ENCODE results near the gene FOXL3.
"Not testable (repeated sequence)": the region's sequence is repeated elsewhere in the genome, so short reads cannot be mapped to it uniquely, and the experiment has no call there.

The FOXL3 gene

DNA sequence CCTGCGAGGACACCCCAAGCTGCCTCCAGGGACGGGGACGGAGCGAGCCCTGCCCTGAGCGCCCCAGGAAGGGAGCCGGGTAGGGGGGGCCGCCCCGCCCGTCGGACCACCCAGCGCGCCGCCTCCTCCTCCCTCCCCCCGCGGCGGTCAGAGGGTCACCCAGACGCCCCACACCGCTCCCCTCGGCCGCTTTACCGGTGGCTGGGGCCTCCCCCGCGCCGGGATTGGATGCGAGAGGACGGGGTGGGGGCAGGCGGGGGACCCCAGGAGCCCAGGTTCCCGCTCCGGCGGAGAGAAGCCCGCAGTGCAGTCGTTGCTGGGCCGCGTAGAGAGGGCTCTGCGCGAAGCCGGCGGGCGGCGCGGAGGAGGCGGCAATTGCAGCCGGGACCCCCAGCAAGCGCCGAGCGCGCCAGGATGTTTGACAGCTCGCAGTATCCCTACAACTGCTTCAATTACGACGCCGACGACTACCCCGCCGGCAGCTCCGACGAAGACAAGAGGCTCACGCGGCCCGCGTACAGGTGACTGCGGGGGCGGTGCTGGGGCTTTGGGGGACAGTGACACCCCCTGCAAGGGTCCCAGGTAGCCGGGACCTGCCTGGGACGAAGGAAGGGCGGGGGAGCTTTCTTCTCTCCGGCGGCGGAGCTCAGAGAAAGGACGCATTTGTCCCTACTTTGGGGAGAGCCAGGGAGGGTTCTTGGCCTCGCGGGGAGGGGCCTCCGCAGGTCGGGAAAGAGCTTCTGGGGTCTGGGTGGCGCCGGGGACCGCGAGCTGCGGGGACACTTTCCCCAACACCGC, at the start of gene FOXL3:
Gene FOXL3, plus strand, starts transcription at position 415 of the 798 bp plus-strand sequence. Its CDS starts 0 bp downstream, at position 415.
- DNase-seq (ENCODE audit: low read depth): no peak

DNA sequence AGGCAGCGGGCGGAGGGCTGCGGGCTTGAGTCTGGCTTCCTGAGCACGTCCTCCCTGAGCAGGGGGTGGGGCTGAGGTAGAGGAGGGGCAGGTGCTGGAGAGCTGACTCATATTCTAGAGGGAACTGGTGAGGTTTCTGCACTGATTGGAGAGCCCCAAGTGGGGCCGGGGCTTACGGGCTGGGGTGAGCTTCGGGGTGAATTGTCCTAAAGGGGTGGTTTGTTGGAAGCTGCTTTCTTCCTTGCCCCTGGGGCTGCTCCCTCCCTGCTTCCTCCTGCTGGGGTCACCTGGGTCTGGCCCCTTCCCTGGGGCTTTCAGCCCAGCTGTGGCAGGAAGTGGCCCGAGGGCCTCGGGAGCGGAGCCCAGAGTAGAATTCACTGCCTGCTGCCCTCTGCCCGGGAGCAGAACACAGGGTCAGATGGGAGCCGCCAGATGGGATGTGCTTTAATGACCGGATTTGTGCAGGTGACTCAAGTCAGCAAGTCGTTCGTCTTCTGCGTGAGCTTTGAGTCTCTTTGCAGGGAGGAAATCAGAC, 49.0 kb upstream of the FOXL3 start:
- no peak for DNase-seq (ENCODE audit: low read depth)

DNA sequence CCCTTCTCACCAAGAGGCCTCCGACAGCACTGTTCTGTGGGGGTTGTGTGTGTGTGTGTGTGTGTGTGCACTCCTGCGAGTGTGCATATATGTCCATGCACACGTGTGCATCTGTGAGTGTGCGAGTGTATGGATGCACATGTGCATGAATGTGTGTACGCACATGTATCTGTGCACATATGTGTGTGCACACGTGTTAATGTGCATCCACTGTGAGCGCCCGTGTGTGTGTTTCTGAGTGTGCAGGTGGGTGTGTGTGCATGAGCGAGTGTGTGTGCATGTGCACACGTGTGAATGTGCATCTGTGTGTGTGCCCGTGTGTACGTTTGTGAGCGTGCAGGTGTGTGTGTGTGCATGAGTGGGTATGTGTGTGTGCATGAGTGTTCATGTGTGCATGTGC, 48.5 kb upstream of the FOXL3 start:
- DNase-seq (ENCODE audit: low read depth): no peak

DNA sequence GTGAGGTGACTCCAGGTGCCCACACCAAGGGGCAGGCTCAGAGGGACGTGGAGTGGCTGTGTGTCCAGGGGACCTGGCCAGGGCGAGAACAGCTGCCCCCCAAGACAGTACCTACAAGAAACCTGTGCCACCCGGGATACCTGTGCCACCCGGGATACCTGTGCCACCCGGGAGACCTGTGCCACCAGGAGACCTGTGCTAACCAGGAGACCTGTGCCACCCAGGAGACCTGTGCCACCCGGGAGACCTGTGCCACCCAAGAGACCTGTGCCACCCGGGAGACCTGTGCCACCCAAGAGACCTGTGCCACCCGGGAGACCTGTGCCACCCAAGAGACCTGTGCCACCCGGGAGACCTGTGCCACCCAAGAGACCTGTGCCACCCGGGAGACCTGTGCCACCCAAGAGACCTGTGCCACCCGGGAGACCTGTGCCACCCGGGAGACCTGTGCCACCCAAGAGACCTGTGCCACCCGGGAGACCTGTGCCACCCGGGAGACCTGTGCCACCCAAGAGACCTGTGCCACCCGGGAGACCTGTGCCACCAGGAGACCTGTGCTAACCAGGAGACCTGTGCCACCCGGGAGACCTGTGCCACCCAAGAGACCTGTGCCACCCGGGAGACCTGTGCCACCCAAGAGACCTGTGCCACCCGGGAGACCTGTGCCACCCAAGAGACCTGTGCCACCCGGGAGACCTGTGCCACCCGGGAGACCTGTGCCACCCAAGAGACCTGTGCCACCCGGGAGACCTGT, 47.0 kb upstream of the FOXL3 start:
- DNase-seq (ENCODE audit: low read depth): not testable (repeated sequence)

DNA sequence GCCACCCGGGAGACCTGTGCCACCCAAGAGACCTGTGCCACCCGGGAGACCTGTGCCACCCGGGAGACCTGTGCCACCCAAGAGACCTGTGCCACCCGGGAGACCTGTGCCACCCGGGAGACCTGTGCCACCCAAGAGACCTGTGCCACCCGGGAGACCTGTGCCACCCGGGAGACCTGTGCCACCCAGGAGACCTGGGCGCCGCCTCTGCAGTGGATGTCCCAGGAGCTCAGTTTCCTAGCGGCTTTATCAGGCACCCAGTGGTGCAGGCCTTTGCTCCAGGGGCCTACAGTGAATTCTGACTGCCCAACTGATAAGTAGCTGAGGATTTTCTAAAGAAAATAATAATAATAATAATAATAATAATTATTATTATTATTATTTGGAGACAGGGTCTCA, 46.4 kb upstream of the FOXL3 start:
- not testable (repeated sequence) for DNase-seq (ENCODE audit: low read depth)

DNA sequence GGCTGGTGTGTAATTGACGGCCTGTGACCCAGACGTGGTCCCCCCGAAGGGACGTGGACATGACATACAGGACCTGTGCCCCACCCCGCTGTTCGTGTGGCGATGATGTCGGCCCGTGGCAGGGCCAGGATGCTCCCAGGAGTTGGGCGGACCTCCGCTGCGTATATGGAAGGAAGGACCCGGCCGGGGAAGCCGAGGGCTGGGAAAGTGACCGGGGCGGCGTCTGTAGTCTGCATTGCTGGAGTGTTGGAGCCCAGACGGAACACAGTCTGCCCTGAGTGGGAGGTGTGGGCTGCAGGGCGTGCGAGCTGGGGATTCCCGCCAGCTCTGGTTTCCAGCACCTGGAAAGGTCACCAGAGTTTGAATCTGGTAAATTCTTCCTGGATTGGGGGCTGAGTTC, 45.0 kb upstream of the FOXL3 start:
- no peak for DNase-seq (ENCODE audit: low read depth)

DNA sequence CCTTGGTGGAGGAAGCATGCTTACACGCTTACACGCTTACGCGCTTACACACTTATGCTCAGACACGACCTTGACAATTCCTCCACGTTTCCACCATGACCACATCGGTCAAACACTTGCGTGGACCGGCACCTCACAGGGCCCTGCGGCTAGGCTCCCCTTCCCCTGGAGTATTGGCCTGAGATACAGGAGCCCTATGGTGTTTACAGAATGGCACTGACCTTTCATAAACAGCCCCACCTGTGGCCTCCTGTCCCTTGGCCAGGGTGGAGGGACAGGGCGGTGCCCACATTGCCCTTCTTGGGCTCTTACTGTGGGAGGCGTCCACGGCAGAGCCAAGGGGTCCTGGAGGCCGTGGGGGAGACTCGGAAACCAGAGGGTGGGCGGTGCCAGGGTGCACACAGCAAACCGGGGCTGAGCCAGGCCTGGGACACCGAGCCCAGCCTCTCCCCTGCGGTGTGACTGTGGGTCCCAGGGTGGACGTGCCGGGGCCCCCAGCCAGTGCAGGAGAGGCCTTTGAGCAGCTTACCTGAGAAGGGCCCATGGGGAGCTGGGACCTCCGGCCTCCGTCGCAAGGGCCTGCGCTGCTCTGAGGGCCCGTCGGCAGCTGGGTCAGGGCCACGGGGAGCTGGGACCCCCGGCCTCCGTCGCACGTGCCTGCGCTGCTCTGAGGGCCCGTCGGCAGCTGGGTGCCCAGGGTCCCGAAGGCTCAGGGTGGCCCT, 44.2 kb upstream of the FOXL3 start:
- DNase-seq (ENCODE audit: low read depth): no peak

DNA sequence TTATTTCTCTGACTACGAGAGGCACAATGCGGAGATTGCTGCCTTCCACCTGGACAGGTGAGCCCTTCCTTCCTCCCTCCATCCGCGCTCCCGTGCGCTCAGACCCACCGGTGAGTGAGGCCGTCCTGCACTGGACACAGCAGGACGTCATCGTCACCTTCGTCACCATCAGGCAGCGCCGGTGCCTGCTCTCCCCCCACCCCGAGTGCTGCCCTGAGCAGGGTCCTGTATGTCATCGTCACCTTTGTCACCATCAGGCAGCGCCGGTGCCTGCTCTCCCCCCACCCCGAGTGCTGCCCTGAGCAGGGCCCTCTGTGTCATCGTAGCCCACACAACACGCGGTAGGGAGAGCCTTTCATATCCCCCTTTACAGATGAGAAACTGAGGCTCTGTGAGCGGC, 43.5 kb upstream of the FOXL3 start:
- DNase-seq (ENCODE audit: low read depth): no peak

DNA sequence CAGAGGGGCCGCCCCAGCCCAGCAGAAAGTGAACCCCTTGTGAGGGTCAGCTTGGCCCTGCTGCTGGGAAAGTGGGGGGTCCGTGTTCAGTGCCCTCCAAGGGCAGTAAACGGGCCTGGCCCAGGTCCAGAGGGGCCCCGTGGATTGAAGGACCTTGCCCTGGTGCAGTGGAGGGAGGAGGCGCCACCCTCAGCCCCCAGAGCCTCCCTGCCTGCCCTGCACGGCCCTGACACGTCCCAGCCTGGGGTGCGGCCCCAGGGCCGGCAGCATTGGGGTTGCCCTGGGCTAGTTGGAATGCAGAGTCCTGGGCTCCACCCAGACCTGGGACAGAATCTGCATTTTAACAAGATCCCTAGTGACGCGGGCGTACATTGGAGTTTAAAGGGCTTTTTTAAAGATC, 42.8 kb upstream of the FOXL3 start:
- DNase-seq (ENCODE audit: low read depth): no peak

DNA sequence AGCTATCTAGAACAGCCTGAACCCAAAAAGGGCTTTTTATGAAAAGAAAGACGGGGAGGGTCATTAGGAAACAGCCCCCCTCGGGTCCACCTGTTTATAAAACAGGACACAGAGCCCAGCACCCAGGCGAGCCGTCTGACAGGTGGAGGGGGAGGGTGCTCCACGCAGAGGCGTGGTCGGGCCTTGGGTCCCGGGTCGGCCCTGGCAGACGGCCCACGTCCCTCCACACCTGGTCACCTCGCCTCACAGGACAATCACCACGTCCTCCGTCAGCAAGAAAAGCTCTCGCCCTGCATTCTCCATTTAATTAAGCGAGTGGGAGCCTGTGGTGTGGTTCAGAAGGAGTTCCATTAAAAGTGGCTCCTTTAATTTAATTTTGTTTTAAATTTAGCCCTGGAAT, 42.3 kb upstream of the FOXL3 start:
- DNase-seq (ENCODE audit: low read depth): no peak

DNA sequence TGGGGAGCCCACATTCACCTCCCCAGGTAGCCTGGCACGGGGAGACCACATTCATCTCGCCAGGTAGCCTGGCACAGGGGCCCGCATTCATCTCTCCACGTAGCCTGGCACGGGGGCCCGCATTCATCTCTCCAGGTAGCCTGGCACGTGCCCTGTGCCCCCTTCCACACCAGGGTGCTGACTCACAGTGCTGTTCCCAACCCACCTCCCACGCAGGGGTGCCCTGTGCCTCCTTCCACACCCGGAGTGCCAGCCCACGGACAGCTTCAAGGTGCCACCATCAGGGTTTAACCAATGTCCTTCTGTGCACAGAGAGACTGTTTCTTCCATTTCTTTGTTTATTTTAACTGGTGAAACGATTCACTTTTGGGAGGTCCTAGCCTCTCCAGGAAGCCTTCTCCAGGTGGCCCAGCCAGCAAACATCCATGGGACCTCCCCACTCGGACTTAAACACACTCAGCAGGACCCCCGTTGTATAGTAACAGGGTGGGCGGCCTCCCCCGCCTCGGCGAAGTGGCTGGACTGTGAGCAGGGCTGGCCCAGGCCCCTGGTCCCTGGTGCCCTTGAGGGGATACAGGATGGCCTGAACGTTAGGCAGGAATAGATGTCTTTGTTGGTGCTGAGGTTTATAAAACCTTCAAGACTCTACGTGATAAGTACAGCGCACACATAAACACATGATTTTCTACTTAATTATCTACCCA, 41.1 kb upstream of the FOXL3 start:
- DNase-seq (ENCODE audit: low read depth): no peak

DNA sequence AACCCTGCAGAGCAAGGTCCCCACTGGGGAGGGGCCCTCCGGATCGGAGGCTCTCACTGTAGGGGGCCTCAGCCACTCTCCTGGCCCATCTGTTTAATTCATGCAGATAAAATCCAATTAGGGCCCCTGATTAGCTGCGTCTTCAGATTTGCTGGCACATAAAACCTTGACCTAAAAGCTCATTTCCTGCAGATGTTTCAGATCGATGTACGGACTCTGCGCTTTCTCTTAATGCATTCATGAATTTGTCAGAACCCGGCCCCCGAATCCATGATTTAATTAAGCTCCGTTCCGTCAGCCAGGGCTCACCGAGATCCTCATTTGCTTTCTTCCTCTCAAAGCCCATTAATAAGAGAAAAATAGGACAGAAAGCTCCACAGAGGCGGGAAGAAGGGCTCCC, 40.0 kb upstream of the FOXL3 start:
- DNase-seq (ENCODE audit: low read depth): no peak

DNA sequence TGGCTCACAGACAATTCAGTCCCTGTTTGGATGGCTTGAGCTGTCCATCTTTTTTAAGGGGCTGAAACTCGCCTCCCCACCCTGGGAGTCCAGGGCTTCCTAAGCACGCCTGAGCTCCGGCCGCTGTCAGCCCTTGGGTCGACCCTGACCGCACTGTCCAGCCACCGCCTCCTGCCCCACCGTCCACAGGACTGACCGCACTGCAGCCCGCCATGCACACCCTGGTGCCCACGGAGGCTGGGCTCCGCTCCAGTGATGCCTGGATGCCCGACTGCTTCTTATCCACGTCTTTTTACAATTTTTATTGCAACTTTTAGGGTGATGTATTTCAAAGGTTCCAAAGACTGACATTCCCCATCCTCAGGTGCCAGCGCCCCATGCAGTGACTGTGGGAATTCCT, 39.4 kb upstream of the FOXL3 start:
- no peak for DNase-seq (ENCODE audit: low read depth)

DNA sequence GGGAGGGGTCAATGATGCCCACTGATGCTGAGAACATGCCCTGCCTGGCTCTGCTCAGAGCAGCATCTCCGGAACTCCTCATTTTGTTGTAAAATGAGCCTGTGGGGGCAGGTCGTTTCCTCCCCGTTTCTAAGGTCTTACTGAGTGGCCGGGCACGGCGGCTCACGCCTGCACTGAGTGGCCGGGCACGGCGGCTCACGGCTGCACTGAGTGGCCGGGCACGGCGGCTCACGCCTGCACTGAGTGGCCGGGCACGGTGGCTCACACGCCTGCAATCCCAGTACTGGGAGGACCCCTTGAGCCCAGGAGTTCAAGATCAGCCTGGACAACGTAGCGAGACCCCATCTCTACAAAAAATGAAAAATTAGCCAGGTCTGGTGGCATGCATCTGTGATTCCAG, 39.0 kb upstream of the FOXL3 start:
- no peak for DNase-seq (ENCODE audit: low read depth)

DNA sequence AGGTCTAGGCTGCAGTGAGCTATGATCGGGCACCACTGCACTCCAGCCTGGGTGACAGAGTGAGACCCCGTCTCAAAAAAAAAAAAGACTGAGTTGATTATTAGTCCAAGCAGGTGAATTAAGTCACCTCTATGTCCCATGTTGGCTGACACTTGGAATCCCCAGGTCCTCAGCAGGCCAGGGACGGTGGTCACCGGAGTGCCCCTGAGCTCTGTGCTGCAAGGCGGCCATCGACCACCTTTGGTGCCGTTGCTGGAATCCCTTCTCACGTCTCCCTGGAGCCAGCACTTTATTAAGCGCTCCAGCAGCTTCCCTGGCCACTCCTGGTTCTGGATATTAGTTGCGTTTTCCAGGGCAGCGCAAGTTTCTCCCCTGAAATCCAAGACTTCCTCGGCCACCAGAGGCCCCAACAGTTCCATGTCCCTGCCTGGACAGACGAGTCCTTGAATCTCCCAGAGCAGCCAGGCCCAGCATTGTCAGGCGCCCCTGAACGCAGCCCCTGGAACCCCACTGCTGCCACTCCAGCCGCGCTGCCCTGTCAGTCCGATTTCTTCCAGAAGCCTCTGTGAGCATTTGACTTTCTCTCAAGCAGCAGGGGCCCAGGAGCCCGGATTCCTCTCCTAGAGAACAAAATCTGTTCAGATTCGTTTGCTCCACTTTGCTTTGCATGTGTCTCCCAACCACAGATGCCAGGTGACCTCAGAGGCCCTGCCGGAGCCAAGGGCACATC, 38.4 kb upstream of the FOXL3 start:
- no peak for DNase-seq (ENCODE audit: low read depth)

DNA sequence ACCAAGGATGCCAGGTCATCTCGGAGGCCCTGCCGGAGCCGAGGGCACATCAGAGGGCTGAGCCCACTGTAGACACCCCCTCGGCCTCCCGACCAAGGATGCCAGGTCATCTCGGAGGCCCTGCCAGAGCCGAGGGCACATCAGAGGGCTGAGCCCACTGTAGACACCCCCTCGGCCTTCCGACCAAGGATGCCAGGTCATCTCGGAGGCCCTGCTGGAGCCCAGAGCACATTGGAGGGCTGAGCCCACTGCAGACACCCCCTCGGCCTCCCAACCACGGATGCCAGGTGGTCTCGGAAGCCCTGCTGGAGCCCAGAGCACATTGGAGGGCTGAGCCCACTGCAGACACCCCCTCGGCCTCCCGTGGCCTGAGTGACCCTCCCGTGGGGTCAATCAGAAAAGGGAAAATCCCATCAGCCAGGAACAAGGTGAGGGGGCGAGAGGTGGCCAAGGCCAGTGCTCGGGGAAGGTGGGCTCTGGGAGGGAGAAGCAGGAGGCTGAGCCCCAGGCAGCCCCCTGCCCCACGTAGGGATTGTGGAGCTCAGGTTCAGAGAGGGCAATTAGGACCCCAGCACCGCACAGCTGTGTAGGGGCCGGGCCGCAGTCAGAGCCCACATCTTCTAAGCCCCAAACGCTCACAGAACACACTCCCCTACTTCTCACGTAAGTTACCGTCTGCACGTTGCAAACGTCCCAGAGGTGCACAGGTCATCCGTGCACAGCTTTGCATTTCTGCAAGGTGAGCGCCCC, 37.6 kb upstream of the FOXL3 start:
- DNase-seq (ENCODE audit: low read depth): no peak

DNA sequence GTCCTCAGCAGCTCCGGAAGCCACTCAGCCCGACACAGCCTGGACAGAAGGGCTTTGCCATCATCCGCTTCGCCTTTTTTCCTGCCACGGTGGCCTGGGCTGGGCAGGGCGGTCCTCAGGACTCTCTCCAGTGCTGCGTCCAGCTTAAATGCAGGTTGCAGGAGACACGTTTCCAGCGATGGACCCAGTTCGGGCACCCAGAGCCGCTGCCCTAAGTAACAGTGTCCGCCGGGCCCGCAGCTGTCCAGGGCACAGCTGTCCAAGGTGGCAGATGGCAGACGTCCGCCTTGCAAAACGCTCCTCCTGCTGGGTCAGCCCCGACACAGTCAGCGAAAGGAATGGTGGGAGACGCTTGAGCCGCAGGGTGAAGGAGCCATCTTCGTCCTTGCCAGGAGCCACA, 37.0 kb upstream of the FOXL3 start:
- DNase-seq (ENCODE audit: low read depth): no peak

DNA sequence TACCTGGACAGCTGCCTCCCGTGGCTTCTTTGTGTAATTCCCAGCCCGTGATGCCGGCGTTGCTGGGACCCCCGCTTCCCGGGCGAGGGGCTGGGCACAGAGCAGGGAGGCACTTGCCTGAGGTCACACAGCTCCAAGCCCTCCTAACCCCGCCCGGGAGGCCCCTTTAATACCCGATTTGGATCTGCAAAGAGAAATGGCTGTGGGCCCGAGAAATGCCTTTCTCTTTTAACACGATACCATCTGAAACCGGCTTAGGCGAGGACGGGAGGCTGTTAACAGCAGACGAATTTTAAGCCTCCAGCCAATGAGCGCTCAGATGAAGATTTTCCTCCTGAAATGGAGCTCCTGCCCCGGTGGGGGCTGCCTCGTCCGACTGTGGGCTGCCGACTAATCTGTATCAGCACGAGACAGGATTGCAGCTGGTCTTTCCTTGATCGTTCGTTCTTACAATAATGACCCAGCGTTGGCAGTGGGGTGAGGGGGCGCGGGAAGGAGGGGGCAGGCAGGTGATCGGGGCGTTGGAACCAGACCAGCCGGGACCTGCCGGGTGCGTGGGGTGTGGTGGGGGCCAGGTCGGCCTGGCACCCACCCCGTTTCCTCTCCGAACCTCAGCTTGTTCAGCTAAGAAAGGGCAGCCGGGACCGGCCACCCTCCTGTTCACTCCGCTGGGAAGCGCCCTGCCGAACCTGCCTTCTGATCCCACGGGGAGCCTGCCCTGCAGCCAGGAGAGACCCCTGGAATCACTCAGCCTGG, 36.2 kb upstream of the FOXL3 start:
- DNase-seq (ENCODE audit: low read depth): no peak

DNA sequence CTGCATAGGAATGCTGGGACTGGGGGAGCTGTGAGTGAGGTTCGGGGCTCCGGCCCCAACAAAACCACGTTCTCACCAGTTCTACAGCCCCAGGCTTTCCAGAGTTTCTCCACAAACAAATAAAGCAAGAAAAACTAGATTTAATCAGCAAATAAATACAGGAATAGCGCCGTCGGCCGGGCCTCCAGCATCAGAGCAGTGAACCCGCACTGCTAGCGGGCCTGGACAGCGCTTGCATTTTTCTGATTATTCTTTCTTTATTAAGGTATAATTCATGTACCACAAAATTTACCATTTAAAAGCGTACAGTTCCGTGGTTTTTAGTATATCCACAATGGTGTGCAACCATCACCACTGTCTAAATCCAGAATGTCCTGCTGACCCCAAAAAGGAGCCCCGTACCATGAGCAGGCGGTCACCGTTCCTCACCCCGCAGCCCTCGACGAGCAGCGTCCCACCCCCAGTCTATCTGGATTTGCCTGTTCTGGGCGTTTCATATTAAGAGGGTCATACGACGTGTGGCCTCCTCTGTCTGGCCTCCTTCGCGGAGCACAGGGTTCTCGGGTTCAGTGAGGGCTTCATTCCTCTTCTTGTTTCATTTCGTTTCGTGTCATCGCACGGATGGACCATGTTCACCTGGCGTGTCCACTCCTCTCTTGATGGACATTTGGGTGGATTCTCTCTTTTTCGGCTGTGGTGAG, 35.5 kb upstream of the FOXL3 start:
- no peak for DNase-seq (ENCODE audit: low read depth)
